Measurements from ENCODE around the gene ADIPOQ.
"Not testable (repeated sequence)": the region's sequence is repeated elsewhere in the genome, so short reads cannot be mapped to it uniquely, and the experiment has no call there.

The ADIPOQ gene

GRCh38 chr3:186826410-186826975, 16.0 kb upstream of the ADIPOQ start:
- no peak for DNase-seq (ENCODE audit: low spot score)

GRCh38 chr3:186826976-186827857, 15.3 kb upstream of the ADIPOQ start:
- peak; percentile 100 for DNase-seq (ENCODE audit: low spot score)

GRCh38 chr3:186828340-186828739, 14.2 kb upstream of the ADIPOQ start:
- DNase-seq (ENCODE audit: low spot score), result no peak

- no peak for DNase-seq (ENCODE audit: low spot score)
Measured at GRCh38 chr3:186831798-186832197, 10.7 kb upstream of the ADIPOQ start.

- no peak for DNase-seq (ENCODE audit: low spot score)
Measured at GRCh38 chr3:186832276-186832675, 10.2 kb upstream of the ADIPOQ start.

- no peak for DNase-seq (ENCODE audit: low spot score)
Measured at GRCh38 chr3:186839874-186840641, 2.5 kb upstream of the ADIPOQ start.

- no peak for DNase-seq (ENCODE audit: low spot score)
Measured at GRCh38 chr3:186841620-186842019, 890 bp upstream of the ADIPOQ start.

- DNase-seq (ENCODE audit: low spot score), result no peak
Measured at GRCh38 chr3:186843039-186843432, 526 bp downstream of the ADIPOQ start.

GRCh38 chr3:186844908-186845307, 2.4 kb downstream of the ADIPOQ start:
- no peak for DNase-seq (ENCODE audit: low spot score)

GRCh38 chr3:186845756-186846155, 3.2 kb downstream of the ADIPOQ start:
- no peak for DNase-seq (ENCODE audit: low spot score)

- DNase-seq (ENCODE audit: low spot score), result no peak
Measured at GRCh38 chr3:186847437-186847836, 4.9 kb downstream of the ADIPOQ start.

- peak; percentile 48 for DNase-seq (ENCODE audit: low spot score)
Measured at GRCh38 chr3:186849374-186849975, 7.0 kb downstream of the ADIPOQ start.

- DNase-seq (ENCODE audit: low spot score), result not testable (repeated sequence)
Measured at GRCh38 chr3:186851835-186852234, 9.3 kb downstream of the ADIPOQ start.

- no peak for DNase-seq (ENCODE audit: low spot score)
Measured at GRCh38 chr3:186852994-186853393, 10.5 kb downstream of the ADIPOQ start.

- no peak for DNase-seq (ENCODE audit: low spot score)
Measured at GRCh38 chr3:186854146-186854545, 11.6 kb downstream of the ADIPOQ start.

GRCh38 chr3:186854954-186855353, 12.4 kb downstream of the ADIPOQ start:
- DNase-seq (ENCODE audit: low spot score), result no peak

- no peak for DNase-seq (ENCODE audit: low spot score)
Measured at GRCh38 chr3:186857743-186858142, 15.2 kb downstream of the ADIPOQ start.

GRCh38 chr3:186865215-186865853, 22.8 kb downstream of the ADIPOQ start:
- DNase-seq (ENCODE audit: low spot score), result not testable (repeated sequence)

- DNase-seq (ENCODE audit: low spot score), result not testable (repeated sequence)
Measured at GRCh38 chr3:186866095-186866494, 23.6 kb downstream of the ADIPOQ start.

- no peak for DNase-seq (ENCODE audit: low spot score)
Measured at GRCh38 chr3:186869253-186870100, 27.0 kb downstream of the ADIPOQ start.
